Measurements from ENCODE around the gene UBR4.

The UBR4 gene

DNA sequence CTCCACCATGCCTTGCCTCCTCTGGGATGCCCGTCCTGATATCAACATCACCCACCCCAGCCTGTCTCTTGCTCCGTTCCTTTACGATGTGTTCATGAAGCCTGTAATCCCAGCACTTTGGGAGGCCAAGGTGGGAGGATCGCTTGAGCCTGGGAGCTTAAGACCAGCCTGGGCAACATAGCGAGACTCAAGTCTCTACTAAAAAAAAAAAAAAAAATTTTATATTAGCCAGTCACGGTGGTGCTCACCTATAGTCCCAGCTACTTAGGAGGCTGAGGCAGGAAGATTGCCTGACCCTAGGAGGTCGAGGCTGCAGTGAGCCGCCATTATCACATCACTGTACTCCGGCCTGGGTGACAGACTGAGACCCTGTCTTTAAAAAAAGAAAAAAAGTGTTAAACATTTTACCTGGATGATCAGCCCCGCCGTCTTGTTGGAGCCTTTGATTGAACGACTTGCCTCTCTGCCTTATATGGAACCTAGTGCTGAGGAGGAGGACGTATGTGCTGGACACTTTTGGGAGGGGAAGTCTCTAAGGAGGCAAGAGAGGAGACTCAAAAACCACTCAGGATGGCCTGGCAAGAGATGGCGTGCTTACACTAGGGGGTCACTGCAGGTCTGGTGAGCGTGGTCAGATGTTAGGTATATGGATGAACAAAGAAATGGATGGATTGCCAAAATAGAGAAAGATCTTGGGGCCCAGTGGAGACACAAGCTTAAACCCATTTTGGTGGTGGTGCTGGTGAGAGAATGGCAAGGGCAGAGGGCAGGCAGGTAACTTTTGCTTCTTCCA is 173.1 kb downstream of the UBR4 start:
- no peak for DNase-seq (ENCODE audit: low read depth)
- no peak overlapping the region for H3K4me3 ChIP-seq (ENCODE audit: low read depth, low read length)
- TF ChIP-seq, protein P1, sequence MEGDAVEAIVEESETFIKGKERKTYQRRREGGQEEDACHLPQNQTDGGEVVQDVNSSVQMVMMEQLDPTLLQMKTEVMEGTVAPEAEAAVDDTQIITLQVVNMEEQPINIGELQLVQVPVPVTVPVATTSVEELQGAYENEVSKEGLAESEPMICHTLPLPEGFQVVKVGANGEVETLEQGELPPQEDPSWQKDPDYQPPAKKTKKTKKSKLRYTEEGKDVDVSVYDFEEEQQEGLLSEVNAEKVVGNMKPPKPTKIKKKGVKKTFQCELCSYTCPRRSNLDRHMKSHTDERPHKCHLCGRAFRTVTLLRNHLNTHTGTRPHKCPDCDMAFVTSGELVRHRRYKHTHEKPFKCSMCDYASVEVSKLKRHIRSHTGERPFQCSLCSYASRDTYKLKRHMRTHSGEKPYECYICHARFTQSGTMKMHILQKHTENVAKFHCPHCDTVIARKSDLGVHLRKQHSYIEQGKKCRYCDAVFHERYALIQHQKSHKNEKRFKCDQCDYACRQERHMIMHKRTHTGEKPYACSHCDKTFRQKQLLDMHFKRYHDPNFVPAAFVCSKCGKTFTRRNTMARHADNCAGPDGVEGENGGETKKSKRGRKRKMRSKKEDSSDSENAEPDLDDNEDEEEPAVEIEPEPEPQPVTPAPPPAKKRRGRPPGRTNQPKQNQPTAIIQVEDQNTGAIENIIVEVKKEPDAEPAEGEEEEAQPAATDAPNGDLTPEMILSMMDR (IDR thresholded peaks at IDR 0.05; ENCODE audit: low read depth, low read length, missing control alignments): no peak

DNA sequence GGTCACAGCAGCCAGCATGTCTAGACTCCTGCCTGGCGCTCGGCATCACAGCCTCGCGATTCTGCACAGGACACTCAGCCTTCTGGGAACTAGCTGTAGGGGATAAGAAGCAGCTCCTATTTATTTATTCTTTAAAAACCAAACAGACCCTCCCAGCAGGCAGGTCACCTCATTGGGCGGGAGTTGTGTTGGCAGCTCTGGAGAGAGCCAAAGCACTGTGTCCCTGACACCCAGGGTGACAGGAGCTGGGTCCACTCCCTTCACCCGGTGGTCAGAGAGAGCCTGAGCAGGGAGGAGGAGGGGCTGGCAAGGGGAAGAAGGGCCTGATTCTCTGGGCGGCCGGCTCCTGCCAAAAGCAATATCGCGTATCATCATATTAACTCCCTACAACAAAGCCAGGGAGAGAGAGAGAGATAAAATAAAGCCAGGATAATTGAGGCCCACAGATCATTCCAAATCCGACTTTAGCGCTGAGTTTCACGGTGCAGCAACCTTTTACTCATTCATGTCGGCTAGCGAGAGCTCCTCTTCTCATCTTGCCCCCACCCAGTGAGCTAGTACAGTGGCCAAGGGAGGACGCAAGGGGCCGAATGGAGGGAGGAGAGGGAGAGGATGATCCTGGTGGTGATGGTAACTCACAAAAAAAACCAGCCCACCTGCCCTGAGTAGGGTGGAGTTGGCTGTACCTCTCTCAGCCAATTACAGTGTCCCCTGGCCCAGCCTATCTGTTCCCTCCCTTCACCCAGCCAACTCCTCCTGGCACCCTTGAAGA is 173.8 kb downstream of the UBR4 start:
- TF ChIP-seq, protein P1 (IDR thresholded peaks at IDR 0.05; ENCODE audit: low read depth, low read length, missing control alignments): no peak
- DNase-seq (ENCODE audit: low read depth): no peak

DNA sequence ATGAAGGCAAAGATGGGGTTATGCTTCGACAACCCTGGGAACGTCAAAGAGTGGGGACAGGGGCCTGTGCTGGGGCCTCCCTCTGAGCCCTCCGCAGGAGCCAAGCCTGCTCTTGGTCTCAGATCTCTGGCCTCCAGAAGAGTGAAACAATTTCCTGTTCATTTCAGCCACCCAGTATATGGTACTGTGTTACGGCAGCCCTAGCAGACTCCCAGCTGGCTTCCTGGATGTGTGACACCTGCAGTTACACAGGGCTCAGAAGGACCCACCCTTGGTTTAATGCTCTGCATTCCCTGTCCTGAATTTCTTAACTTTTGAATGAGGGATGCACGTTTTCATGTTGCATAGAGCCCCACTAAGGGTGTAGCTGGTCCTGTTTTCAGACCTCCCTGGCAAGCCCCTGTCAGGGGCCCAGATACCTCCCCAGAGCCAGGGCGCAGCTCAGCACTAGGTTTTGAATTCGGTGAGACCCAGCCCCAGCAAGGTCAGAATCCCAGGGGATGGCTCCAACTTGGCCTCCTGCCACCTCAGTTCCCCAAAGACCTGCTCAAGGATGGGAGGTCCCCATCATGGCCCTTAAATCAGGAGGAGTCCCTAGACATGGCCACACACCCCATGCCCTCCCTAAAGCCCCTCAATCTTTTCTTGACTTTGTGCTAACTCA is 174.6 kb downstream of the UBR4 start:
- no peak overlapping the region for H3K4me3 ChIP-seq (ENCODE audit: low read depth, low read length)
- TF ChIP-seq, protein P1 (IDR thresholded peaks at IDR 0.05; ENCODE audit: low read depth, low read length, missing control alignments): no peak
- DNase-seq (ENCODE audit: low read depth): no peak

More for the DNA sequence above, 173.8 kb downstream of the UBR4 start:
- H3K4me3 ChIP-seq (ENCODE audit: low read depth, low read length): no peak overlapping the region

DNA sequence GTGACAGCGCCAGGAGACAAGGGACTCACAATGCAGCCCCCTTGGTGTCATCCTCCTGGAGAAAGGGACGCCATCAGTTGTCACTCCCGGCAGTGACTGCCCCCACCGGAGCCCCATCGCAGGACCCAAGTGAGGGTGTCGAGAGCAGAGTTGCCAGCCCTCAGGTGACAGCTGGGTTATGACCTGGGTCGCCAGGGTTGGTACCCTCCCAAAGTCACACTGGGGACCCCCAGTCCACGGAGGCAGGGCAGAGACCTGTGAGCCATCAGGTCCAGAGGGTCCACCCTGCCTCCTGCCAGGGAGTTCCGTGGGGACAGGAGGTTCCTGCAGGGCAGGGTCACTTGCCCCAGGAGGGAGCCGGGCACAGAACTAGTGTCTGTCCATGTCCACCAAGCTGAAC is 175.3 kb downstream of the UBR4 start:
- H3K4me3 ChIP-seq (ENCODE audit: low read depth, low read length): no peak overlapping the region
- no peak for DNase-seq (ENCODE audit: low read depth)
- TF ChIP-seq, protein P1 (IDR thresholded peaks at IDR 0.05; ENCODE audit: low read depth, low read length, missing control alignments): no peak

DNA sequence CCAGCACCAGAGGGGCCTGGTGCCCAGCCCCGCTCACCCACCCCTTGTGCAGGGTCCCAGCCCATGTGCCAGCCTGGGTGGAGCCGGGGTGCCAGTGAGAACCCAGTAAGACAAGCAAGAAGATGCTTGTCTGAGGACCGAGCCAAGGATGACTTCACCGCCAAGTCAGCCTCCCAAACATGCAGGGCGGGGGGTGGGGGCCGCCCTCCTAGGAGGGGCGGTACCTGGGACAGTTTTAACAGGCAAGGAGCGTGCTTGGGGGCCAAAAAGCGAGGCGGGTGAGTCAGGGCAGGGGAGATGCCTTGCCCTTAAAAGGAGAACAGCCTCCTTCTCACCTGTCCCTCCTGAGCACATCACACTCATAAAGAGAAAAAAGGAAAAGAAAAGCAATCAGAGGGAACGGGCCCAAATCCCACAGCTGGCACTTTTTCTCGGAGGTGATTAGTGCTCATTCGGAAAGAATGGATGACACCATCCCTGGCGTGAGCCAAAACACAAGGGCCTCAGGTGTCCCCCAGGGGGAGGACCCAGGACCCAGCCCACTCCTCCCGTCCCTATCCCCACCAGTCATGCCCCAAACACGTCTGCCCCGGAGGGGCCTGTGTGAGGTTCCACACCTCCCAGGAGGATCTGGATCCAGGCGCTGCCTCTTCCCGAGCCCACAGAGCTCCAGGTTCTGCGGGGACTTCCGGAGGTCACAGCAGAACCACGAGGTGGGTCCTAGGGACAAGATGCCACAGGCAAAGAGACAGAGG is 176.0 kb downstream of the UBR4 start:
- TF ChIP-seq, protein P1 (IDR thresholded peaks at IDR 0.05; ENCODE audit: low read depth, low read length, missing control alignments): no peak
- no peak overlapping the region for H3K4me3 ChIP-seq (ENCODE audit: low read depth, low read length)
- DNase-seq (ENCODE audit: low read depth): no peak

DNA sequence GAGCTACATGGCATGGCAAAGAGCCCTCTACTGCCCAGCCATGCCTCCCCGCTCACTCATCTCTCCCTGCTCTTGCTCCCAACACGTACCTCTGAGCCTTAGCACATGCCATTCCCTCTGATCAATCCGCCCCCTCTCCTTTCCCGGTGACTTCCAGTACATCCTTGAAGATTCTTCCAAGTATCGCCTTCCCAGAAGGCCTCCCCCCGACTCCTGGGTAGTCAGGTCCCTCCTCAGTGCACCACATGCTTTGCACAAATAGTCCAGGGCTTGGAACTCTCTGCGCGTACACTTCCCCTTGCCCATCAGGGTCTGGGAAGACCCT is 176.6 kb downstream of the UBR4 start:
- TF ChIP-seq, protein P1 (IDR thresholded peaks at IDR 0.05; ENCODE audit: low read depth, low read length, missing control alignments): no peak
- H3K4me3 ChIP-seq (ENCODE audit: low read depth, low read length): no peak overlapping the region
- no peak for DNase-seq (ENCODE audit: low read depth)
